Measurements from ENCODE around the gene POLR1E.

POLR1E gene

GRCh38 chr9:37551468-37551867, 65.7 kb downstream of the POLR1E start:
- TF ChIP-seq CTCF (conservative IDR thresholded peaks at IDR 0.05) (no peak), ZFX (IDR thresholded peaks at IDR 0.05) (no peak)
- H3K27ac ChIP-seq, result no peak overlapping the region

GRCh38 chr9:37551888-37552287, 66.1 kb downstream of the POLR1E start:
- H3K27ac ChIP-seq, result no peak overlapping the region
- no peak for TF ChIP-seq CTCF (conservative IDR thresholded peaks at IDR 0.05)
- TF ChIP-seq ZFX (IDR thresholded peaks at IDR 0.05), result no peak

All from C4-2B (cell line).